Limb (tissue), 2 donors: ENCODE results near the gene SPRYD4.
A peak's percentile ranks its signal among the peaks of the same experiment; 100 is the strongest.
"Not testable (repeated sequence)": the region's sequence is repeated elsewhere in the genome, so short reads cannot be mapped to it uniquely, and the experiment has no call there.

Source experiments
- DNase-seq, 2 donors: peaks; one replicate each; pipeline ENCODE4 v3.0.0-alpha.2; 2016; ENCODE audit errors: extremely low spot score in 2 of 2

The SPRYD4 gene

DNA sequence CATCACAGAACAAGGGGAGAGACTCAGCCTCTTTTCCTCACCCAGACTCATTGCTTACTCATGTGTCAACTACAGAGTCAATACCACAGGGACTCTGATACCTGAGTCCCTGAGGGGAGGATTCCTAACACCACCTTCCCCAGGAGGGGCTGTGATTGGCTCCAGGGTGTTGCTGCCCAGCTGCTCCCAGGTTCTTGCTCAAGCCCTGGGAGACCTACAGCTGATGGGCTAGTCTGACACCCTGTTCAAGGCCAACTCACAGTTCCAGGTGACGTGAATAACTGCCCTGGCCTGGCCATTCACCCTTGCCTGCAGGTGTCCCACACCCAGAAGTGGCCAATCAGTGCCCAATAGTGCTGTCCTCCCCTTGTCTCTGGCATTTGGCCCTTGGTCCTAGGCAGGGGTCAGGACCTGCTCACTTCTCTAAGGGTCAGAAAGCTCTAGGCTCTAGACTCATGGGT lies 8.6 kb downstream of the SPRYD4 start:
- no peak for DNase-seq

DNA sequence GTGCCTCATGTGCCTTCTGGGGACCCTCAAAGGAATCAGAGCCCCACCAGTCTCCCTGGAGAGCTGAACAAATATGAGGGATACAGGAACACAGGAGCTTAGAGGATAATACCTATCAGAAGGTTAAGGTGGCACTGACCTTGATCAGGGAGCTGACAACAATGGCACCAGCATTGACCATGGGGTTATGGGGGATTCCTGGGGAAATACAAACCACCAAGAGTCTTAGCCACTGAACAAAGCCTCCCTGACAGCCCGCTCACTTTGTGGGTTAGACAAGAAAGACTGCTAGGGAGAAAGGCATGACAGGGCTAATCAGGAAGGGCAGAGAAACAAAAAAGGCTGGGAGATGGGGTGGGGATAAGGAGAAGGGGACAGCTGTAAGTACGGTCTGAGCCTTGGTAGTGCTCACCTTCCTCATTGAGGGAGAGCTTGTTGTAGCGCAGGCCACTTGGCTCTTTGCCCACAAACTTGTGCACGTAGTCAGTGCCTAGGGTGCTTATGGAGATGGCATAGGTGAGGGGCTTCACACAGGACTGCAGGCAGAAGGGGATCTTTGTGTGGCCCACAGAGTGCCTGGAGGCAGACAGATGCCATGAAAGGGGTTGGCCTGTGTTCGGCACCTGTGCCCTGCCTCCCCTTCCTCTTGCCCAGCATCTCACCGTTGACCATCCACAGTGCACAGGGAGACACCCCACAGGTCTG lies 9.3 kb downstream of the SPRYD4 start:
- DNase-seq, result no peak

DNA sequence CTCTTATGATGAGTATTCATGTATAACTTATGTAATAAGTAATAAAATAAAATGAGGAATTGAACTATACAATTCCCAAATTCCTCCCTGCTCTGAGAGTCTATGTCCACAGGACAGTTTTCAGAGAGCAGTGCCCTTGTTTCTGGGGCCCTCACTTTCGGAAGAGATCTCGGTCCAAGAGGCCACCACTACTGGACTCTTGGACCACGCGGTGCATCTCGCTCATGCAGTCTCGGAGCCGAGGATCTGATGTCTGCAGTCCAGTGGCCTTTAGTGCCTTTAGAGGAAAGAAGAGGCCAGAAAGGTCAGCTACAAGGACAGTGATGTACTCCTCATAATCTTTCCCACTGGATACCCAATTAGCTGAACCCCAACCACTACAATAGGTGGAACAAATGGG lies 11.2 kb downstream of the SPRYD4 start:
- no peak for DNase-seq

DNA sequence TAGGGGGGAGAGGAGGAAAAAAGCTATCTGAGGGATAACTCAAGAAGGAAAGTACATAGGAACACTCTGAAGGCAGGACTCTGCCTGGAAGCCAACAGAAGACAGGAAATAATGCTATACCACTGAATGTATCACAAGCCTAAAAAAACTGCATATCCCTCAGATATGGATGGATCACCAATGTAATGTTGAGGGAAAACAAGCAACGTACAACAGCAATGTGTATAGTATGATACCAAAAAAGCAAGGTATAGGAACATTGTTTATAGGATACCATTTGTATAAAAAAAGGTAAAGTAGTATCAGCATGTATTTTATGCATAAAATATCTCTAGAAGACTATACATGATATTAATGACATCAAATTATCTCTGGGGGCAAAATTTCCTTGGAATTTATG lies 16.2 kb downstream of the SPRYD4 start:
- no peak for DNase-seq

DNA sequence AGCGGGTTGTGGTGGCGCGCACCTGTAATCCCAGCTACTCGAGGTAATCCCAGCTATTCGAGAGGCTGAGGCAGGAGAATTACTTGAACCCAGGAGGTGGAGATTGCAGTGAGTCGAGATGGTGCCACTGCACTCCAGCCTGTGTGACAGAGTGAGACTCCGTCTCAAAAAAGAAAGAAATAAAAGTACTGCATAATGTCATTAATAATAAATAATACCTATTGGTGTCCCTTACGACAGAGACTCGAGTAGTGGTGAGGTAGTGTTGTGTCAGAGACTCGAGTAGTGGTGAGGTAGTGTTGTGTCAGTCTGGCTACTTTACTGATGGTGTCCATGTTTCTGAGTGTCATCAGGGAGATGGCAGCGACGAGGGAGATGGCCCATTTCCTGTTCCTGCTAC lies 18.3 kb downstream of the SPRYD4 start:
- no peak for DNase-seq

DNA sequence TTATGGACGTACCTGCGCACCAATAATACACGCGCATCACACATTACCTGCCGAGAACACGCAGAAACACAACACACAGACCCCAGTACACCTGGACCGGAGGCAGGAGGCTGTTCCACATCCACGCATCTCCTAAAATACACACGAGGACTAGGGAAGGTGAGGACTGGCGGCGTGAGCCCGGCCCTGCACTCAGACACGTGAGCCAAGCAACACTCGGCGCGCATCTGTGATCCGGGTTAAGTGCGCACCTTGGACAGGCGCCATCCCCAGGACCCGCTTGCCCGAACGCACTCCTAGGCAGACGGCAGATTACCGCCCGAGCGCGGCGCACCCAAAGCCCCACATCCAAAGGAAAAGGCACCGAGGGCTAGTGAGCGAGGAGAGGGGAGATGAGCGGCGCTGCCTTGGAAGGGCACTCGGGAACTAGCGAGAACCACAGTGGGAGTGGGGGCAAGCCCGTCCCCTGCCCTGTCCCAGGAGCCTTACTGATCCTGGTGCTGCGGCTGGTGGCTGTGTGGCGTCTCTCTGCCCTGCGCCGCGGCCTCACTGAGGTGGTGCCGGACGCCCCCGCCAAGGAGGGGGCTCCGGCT lies 19.2 kb downstream of the SPRYD4 start:
- peak in 1 of 2 donors; percentile 65 for DNase-seq

DNA sequence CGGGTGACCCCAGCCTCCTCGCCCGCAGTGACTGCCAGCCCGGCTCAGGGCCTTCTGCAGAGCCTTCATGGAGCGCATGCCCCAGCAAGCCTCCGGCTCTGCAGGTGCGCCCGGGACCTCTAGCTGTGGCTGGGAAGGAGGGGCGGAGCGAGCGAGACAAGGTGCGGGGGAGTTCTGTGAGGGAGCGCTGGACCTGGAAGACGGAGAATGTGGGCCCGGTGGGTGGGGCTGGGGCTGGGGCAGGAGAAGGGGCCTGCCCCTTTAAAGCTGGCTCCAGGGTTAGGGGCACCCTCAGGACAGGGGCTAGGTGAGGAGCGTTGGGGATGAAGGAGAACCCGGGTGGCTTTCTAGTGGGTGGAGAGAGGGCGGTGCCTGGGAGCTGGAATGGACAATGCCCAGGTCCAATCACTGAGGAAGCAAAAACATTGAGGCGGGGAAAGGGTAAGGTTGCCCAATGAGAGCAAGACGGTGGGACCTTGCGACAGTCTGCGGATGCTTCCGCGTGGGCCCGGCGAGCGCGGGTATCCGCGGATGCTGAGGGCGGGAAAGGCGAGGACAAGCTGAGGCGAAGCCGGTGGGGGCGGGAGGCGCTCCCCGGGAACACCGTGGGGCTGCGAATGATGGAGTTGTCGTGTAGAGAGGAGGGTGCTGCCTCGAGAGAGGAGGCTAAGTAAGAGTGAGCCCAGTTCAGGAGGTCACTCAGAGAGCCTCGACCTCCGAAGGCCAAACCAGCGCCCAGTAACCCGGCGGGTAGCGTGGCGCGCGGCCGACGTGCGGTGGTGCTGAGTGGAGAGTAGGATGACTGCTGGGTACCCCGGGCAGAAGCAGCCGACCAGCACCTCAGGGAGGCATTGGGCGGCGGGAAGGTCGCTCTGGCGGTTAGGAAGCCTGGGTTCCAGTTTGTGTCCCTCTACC lies 19.9 kb downstream of the SPRYD4 start, which contains the start of gene GLS2:
Gene GLS2, minus strand, starts transcription at position 121 of the 915 bp plus-strand sequence. Its CDS starts 43 bp downstream, at position 78.
- peak; percentile 61 to 76 for DNase-seq

DNA sequence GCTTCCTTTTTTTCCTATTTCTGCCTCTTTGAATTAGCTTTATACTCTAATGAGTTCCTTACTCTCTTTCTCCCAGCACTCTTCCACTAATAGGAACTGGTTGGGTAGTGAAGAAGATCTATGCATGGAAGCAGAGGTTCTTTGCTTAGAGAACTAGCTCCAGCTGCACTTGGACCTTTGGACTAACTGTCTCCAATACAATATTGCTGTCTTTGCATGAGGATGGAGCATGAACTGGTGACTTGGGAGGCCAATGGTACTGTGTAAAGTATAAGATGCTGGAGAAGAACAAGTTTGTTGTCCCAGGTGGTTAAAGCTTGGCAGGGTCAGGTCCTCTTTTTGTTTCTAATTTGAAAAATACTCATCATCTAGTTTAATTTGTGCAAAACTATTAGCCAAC lies 22.0 kb downstream of the SPRYD4 start:
- DNase-seq, result no peak

DNA sequence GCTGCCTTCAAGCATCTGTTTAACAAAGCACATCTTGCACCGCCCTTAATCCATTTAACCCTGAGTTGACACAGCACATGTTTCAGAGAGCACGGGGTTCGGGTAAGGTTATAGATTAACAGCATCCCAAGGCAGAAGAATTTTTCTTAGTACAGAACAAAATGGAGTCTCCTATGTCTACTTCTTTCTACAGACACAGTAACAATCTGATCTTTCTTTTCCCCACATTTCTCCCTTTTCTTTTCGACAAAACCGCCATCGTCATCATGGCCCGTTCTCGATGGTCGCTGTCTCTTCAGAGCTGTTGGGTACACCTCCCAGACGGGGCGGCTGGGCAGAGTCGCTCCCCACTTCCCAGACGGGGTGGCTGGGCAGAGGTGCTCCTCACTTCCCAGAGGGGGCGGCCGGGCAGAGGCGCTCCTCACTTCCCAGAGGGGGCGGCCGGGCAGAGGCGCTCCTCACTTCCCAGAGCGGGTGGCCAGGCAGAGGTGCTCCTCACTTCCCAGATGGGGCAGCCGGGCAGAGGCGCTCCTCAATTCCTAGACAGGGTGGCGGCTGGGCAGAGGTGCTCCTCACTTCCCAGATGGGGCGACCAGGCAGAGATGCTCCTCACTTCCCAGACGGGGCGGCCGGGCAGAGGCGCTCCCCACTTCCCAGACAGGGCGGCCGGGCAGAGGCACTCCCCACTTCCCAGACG lies 25.2 kb downstream of the SPRYD4 start:
- DNase-seq, result not testable (repeated sequence)

DNA sequence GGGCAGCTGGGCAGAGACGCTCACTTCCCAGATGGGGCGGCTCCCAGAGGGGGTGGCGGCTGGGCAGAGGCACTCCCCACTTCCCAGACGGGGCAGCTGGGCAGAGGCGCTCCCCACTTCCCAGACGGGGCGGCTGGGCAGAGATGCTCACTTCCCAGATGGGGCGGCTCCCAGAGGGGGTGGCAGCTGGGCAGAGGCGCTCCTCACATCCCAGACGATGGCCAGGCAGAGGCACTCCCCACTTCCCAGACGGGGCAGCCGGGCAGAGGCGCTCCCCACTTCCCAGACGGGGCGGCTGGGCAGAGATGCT lies 25.7 kb downstream of the SPRYD4 start:
- not testable (repeated sequence) for DNase-seq

DNA sequence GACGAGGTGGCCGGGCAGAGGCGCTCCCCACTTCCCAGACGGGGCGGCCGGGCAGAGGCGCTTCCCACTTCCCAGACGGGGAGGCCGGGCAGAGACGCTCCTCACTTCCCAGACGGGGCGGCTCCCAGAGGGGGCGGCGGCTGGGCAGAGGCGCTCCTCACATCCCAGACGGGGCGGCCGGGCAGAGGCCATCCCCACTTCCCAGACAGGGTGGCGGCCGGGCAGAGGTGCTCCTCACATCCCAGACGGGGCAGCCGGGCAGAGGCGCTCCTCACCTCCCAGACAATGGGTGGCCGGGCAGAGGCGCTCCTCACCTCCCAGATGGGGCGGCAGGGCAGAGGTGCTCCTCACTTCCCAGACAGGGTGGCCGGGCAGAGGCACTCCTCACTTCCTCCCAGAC lies 26.1 kb downstream of the SPRYD4 start:
- DNase-seq, result not testable (repeated sequence)

DNA sequence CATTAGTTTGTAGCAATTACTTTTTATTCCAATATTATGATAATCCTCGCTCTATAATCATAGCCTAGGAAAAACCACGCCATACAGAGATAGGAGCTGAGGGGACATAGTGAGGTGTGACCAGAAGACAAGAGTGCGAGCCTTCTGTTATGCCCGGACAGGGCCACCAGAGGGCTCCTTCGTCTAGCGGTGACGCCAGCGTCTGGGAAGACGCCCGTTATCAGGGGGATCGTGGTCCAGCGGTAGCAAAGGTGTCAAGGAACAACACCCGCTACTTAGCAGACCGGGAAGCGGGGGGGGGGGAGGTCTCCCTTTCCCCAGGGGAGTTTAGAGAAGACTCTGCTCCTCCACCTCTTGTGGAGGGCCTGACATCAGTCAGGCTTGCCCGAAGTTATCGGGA lies 28.3 kb downstream of the SPRYD4 start:
- DNase-seq, result peak in 1 of 2 donors; percentile 45

DNA sequence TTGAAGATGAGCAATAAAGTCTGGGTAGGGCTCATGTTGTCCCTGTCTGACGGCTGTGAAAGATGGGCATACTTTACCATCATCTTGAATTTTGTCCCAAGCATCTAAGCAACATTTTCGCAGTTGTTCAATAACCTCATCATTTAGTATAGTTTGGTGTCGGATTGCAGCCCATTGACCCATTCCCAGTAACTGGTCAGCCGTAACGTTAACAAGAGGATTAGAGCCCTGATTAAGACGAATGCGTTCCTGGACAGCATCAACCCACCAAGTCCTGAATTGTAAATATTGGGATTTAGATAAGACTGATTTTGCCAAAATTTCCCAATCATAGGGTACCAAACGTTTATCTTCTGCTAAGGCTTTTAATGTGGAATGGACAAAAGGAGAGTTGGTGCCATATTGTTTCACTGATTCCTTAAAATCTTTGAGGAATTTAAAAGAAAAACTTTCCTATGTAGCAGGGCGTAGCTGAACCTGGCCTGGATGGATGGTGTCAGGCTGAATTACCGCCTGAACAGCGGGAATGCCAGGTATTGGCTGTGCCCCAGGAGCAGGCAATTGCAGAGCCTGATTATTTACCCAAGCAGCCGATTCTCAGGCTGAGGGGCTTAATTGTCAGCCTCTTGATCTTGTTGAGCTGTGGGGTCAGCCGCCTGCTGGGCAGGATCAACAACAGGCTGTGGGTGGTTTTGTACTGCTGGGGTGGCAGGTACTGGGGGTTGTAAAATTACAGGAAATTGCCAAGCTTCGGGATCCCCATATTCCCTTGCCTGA lies 29.9 kb downstream of the SPRYD4 start:
- not testable (repeated sequence) for DNase-seq

DNA sequence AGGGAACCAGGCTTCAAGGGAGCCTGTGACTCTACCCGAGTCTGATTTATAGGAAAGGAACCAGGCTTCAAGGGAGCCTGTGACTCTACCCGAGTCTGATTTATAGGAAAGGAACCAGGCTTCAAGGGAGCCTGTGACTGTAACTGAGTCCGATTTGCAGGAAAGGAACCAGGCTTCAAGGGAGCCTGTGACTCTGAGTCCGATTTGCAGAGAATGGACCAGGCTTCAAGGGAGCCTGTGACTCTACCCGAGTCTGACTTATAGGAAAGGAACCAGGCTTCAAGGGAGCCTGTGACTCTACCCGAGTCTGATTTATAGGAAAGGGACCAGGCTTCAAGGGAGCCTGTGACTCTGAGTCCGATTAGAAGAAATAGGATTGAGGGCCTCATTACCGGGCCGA lies 31.1 kb downstream of the SPRYD4 start:
- DNase-seq, result not testable (repeated sequence)

DNA sequence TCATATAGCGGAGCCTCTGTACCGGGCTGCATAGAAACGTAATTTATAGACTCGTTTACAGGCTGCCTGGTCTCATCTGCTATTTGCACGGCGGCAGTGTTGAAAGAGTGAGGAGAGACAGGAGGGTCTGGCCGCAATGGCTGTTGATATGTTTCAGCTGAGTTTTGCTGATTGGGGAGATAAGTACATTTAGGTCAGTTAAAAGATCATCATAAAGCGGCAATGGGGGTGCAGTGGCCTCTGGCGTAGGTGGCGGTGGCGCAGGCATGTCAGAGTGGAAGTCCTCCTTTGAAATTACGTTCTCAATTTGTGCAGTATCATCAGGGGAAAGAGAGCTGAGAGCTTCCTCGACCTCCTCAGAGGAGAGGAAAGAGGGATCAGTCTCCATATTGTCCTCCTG lies 31.5 kb downstream of the SPRYD4 start:
- DNase-seq, result not testable (repeated sequence)

DNA sequence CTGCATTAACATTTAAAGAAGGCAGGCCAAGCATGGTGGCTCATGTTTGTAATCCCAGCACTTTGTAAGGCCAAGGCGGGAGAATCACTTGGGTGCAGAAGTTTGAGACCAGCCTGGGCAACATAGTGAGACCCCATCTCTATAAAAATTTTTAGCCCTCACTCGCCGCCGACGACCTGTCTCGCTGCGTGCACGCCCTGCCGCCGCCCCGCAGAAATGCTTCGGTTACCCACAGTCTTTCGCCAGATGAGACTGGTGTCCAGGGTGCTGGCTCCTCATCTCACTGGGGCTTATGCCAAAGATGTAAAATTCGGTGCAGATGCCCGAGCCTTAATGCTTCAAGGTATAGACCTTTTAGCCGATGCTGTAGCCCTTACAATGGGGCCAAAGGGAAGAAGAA lies 42.4 kb downstream of the SPRYD4 start:
- no peak for DNase-seq

DNA sequence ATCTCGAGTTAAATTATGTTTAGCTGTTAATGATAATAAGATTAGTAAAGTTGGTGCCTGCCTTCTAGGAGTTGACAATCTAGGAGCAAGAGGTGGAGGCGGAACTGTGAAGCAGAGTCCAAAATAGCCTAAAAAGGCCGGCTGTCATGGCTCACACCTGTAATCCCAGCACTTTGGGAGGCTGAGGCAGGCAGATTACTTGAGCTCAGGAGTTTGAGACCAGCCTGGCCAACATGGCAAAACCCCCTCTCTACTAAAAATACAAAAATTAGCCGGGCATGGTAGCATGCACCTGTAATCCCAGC lies 45.6 kb downstream of the SPRYD4 start:
- not testable (repeated sequence) for DNase-seq

DNA sequence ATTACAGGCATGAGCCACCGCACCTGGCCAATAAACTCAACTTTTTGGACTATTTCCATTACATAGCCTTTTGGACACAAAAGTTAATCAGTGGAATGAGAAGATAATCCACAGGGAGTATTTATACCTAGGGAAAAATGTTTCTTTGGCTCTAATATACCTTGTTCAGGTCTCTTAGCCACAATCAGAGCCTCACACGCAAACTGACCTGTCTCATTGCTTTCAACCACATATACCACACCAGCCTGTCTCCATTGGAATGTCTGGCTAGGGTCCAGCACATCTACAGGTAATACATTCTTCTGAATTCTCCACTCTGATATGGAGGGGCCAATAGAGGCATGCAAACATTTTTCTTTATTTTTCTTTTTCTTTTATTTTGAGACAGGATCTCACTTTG lies 49.5 kb downstream of the SPRYD4 start:
- no peak for DNase-seq

DNA sequence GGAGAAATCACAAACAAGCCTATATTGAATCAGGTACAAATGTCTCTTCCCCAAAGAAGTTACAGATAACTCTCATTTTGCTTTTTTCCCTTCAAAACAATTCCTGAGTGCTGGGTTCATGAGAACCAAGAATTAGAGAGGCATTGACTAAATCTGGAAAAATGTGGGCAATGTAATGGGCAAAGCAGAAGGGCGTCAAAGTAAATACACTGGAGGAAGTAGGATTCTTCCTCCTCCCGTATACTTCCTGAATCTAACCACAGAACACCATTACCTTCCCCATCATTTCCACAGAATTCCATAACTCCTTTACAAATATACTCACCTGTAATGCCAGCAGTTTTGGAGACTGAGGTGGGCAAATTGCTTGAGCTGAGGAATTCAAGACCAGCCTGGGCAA lies 50.2 kb downstream of the SPRYD4 start:
- no peak for DNase-seq

DNA sequence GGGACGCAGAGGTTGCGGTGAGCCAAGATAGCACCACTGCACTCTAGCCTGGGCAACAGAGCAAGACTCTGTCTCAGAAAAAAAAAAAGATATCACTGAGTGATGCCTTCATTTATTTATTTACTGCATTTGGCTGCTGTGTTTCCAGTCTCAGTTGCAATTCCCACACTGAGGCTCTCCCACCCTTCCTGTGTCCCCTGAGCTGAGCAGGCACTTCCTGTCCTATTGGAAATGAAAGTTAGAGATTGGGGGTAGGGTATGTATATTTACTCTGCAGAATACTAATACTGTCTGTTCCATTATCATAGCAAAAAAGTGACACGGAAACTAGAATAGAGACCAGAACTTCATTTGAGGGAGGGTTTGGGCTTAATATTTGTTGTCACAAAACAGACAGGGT lies 51.7 kb downstream of the SPRYD4 start:
- DNase-seq, result no peak

DNA sequence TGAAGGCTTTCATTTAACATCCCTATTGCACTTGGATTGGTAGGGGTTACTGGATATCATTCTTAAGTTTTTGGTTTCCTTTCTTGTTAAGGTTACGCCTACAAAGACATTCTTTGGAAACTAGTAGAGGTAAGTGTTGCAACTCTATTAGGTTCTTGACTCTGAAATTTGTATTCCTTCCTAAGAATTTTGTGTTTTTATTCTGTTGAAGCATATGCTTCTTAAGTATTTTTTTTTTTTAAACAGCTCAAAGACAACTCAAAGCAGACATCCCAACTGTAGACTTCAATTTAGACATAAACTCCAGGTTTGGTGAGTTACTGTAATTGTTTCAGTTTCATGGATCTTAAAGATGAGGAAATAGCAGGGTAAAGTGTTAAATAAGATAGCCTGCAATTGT lies 52.1 kb downstream of the SPRYD4 start:
- no peak for DNase-seq
